HG02623 (cell line): ENCODE data around the gene UQCRC1.
"Not testable (repeated sequence)": the region's sequence is repeated elsewhere in the genome, so short reads cannot be mapped to it uniquely, and the experiment has no call there.

Source experiments
- ATAC-seq: cut with Tn5 transposase; IDR thresholded peaks from one replicate; pipeline ENCODE4 v1.9.1; 2021; ENCODE audit warnings: moderate library complexity; ENCODE audit not compliant: unreplicated experiment

UQCRC1 gene

GRCh38 chr3:48556796-48557626 is 52.4 kb downstream of the UQCRC1 start, which contains the start of gene PFKFB4:
TSS of gene PFKFB4 (minus strand) at chr3:48556803. CDS start at chr3:48556777, 26 bp downstream.
- ATAC-seq: peak; percentile 72

GRCh38 chr3:48555949-48556795 is 53.3 kb downstream of the UQCRC1 start:
- ATAC-seq: no peak

- ATAC-seq: no peak
Measured at GRCh38 chr3:48555231-48555948, 54.1 kb downstream of the UQCRC1 start.

GRCh38 chr3:48553886-48554845 is 55.3 kb downstream of the UQCRC1 start:
- no peak for ATAC-seq

GRCh38 chr3:48553361-48553760 is 56.1 kb downstream of the UQCRC1 start:
- no peak for ATAC-seq

- no peak for ATAC-seq
Measured at GRCh38 chr3:48552111-48552951, 57.1 kb downstream of the UQCRC1 start.

- not testable (repeated sequence) for ATAC-seq
Measured at GRCh38 chr3:48551651-48552050, 57.8 kb downstream of the UQCRC1 start.
